ENCODE measurements around the gene PIAS4. TPM values are rescaled to one million over a fixed set of nuclear protein-coding genes. Genes with fewer than 3 reads are reported as not detected.

The PIAS4 gene
- total RNA-seq, 1 experiment from 2014 or later: 18.2 TPM

GRCh38 chr19:4014541-4015491, 7.3 kb downstream of the PIAS4 start:
- DNase-seq (ENCODE audit: low read depth): no peak
- in situ Hi-C loops (cut with HindIII; ENCODE audit: low pct_unique_long_range_greater_than_20kb, low sequenced_read_pairs): no loop called here

GRCh38 chr19:4015705-4016402, 8.3 kb downstream of the PIAS4 start:
- in situ Hi-C loops (cut with HindIII; ENCODE audit: low pct_unique_long_range_greater_than_20kb, low sequenced_read_pairs): no loop called here
- no peak for DNase-seq (ENCODE audit: low read depth)

GRCh38 chr19:4016486-4016885, 8.9 kb downstream of the PIAS4 start:
- in situ Hi-C loops (cut with HindIII; ENCODE audit: low pct_unique_long_range_greater_than_20kb, low sequenced_read_pairs): no loop called here
- DNase-seq (ENCODE audit: low read depth): no peak

DNA sequence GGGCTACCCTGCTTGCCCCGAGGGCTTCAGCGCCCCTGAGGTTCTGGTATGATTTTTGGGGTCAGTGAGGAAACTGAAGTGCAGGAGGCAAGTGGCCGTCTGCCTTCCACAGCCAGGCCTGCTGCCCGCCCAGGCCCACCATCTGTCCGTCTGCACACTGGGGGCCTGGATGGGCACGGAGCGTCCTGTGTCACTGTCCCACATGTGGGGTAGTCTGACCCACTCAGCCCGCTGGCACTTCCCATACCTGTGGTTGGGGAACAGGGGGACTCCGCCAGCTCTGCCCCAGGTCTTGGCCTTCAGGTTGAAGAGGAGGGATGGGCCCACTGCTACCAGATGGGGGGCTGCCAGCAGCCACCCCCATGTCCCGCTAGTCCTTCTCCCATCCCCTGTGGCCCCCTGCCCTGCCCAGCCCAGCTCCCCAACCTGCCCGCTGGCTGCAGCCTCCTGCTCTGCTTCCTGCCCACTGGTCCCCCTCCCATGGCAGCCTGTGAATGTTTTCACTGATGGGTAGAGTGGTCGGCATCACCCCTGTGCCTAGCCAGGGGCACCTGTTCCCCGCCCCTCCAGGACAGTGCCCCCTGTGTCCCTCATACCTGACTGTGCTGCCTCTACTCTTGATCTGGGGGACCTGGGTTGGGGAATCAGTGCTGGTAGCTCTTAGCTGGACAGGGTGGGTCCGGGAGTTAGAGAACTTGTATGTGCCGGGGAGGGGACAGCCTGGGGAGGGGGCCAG, 9.5 kb downstream of the PIAS4 start:
- in situ Hi-C loops (cut with HindIII; ENCODE audit: low pct_unique_long_range_greater_than_20kb, low sequenced_read_pairs): no loop called here

DNA sequence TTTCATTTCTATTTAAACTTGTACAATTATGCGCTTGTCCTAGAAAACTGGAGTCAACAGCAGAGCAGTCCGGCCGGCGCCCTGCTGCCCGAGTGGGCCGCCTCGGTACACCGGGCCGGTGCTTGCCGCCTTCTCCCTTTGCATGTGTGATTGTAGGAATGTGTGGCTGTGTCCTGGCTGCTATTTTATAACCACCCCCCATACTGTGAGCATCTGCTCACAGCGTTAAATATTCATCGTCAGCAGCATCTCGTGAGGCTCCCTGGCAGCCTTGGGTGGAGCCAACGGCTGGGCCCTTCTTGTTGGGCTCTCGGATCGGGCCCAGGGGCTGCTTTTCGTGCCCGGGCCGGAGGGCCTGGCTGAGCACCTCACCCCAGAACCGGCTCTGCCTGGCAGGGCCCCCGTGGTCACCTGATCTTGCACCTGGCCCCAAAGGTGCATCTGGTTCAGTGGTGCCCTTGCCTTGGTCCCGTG, 10.6 kb downstream of the PIAS4 start:
- in situ Hi-C loops (cut with HindIII; ENCODE audit: low pct_unique_long_range_greater_than_20kb, low sequenced_read_pairs): no loop called here
- no peak for DNase-seq (ENCODE audit: low read depth)

More for the DNA sequence above, 9.5 kb downstream of the PIAS4 start:
- DNase-seq (ENCODE audit: low read depth): no peak

DNA sequence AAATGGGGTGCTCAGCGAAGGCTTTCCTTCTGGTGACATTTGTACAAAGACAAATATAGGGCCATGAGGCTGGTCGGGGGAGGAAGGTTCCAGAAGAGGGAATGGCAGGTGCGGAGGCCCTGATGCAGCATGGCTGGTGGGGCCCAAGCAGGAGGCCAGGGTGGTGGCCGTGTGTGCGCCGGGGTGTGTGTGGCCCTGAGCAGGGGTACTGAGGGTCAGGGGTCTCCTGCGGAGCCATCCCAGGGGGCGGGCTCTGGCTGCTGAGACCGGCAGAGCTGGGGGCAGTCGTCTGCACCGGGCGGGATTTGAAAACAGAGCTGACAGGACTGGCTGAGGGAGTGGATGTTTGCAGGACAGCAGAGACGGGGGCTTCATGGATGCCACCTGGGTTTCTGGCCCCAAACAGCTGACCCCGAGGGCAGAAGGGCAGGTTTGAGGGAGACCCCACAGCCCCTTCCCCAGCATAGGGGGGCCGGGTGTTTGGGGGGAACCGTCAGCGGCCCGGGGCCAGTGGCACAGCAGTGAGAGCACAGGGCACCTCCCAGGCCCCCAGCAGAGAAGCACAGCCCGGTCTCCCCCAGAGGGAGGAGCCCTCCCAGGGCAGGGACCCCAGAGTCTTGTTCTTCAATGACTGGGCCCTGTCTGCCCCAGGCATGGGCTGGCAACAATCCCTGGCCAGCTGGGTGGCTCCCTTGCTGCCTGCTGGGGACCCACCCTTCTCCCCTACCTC, 11.4 kb downstream of the PIAS4 start:
- in situ Hi-C loops (cut with HindIII; ENCODE audit: low pct_unique_long_range_greater_than_20kb, low sequenced_read_pairs): no loop called here

DNA sequence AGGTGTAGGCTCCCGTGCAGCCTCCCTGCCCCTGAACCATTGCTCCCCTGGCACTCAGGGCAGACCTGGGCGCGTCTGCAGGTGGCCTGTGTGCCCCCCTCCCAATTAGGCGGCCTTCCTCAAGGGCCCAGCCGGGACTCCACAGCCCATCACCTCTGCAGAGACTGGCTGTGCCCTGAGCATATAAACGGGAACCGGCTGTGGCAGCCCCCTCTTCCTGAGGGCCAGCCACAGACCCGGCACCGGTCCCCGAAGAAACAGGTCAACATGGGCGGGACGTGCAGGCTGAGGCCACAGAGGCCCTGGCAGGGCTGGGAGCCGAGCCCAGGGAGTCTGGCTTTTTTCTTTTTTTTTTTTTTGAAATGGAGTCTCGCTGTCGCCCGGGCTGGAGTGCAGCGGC, 12.0 kb downstream of the PIAS4 start:
- no peak for DNase-seq (ENCODE audit: low read depth)
- in situ Hi-C loops (cut with HindIII; ENCODE audit: low pct_unique_long_range_greater_than_20kb, low sequenced_read_pairs): no loop called here

More for the DNA sequence above, 11.4 kb downstream of the PIAS4 start:
- no peak for DNase-seq (ENCODE audit: low read depth)

- in situ Hi-C loops (cut with HindIII; ENCODE audit: low pct_unique_long_range_greater_than_20kb, low sequenced_read_pairs): no loop called here
- no peak for DNase-seq (ENCODE audit: low read depth)
These were observed 16.3 kb downstream of the PIAS4 start for GRCh38 chr19:4023600-4024398.

DNA sequence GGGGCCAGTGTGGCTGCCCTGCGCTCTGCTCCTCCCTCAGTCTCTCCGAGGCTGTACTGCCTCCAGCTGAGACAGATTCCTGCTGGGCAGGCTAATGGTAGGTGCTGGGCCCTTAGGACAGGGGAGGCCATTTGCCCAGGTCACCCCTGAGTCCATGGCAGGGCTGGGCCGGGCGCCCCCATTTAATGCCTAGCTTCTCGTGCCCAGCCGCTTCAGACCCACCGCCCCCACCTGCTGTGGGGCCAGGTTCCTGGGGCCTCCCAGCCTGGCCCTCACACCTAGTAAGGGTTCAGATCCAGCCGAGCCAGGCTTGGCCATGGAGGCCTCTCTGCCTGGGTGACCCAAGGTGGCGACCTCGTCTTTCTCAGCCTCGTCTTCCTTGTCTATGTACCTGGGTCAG, 17.8 kb downstream of the PIAS4 start:
- in situ Hi-C loops (cut with HindIII; ENCODE audit: low pct_unique_long_range_greater_than_20kb, low sequenced_read_pairs): no loop called here
- DNase-seq (ENCODE audit: low read depth): no peak

- no peak for DNase-seq (ENCODE audit: low read depth)
- in situ Hi-C loops (cut with HindIII; ENCODE audit: low pct_unique_long_range_greater_than_20kb, low sequenced_read_pairs): no loop called here
These were observed 19.6 kb downstream of the PIAS4 start for GRCh38 chr19:4027146-4027545.

DNA sequence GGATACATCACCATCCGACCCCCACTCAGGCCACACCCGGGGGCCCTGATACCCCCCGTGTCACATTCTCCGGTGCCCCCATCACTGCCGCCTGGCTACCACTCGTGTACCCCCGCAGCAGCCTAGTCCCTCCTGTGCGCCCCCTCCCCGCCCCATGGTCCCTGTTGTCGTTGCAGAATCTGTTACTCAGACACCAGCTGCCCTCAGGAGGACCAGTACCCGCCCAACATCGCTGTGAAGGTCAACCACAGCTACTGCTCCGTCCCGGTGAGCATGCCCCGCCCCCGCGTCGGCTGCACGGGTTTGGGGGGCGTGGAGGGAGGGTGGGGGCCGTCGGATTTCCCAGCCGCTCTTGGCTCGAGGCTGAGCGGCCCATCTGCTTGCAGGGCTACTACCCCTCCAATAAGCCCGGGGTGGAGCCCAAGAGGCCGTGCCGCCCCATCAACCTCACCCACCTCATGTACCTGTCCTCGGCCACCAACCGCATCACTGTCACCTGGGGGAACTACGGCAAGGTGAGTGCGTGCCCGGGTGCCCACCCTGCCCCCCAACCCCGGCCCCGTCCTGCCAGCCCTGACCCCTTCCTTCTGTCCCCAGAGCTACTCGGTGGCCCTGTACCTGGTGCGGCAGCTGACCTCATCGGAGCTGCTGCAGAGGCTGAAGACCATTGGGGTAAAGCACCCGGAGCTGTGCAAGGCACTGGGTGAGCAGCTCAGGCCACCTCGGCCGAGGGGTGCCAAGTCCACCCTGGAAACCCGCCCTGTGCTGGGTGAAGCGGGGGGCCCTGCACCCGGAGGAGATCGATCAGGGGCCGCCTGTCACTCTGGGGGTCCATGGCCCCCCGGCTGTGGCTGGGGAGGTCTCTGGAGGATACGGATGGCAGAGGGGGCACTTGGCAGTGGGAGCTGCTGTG, 21.1 kb downstream of the PIAS4 start:
- in situ Hi-C loops (cut with HindIII; ENCODE audit: low pct_unique_long_range_greater_than_20kb, low sequenced_read_pairs): no loop called here
- no peak for DNase-seq (ENCODE audit: low read depth)

DNA sequence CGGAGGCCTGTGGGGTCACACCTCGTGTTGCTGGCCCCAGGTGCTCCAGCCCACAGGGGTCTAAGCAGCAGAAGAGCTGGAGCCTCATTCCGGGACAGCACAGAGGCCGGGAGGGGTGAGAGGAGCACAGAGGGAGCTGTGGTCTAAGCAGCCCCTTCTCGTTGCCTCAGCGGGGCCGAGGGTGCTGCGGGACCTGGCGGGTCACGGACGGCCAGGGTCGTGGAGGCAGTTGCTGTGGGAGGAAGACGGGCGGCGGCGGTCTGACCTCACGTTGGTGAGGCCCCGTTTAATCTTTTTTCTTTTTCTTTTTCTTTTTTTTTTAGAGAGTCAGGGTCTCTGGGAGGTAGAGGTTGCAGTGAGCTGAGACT, 21.7 kb downstream of the PIAS4 start:
- DNase-seq (ENCODE audit: low read depth): no peak
- in situ Hi-C loops (cut with HindIII; ENCODE audit: low pct_unique_long_range_greater_than_20kb, low sequenced_read_pairs): no loop called here

DNA sequence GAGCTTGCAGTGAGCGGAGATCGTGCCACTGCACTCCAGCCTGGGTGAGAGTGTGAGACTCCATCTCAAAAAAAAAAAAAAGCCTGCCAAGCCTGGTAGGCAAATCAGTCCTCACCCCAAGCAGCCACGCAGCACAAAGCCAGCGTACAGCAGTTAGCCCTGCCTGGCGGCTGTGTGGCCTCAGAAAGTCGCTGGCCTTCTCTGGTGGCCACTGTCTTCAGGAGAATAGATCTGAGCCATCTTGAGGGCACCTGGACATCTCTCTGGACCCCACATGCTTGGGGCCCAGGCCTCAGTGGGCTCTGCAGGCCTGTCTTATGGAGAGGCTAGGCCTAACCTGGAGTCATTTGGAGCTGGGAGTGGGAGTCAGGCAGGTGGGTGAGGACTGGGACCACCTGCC, 23.0 kb downstream of the PIAS4 start:
- no peak for DNase-seq (ENCODE audit: low read depth)
- in situ Hi-C loops (cut with HindIII; ENCODE audit: low pct_unique_long_range_greater_than_20kb, low sequenced_read_pairs): no loop called here

DNA sequence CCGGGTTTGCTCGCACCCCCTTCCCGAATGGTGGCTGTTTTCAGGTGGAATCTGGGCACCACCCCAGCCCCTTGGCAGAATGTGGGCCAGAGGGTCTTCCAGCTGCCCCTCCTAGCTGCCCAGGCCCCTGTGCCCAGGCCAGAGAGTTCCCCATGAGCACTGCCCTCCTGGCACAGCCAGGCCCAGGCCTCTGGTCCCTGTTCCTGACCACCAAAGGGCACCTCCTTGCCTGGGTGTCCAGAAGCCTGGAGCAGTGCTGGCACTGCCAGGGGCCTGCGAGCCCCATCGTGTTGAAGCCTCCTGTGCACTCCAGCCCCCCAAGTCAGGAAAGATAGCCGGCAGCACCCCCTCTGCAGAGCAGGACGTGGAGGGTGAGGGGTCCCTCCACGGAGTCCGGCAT, 23.4 kb downstream of the PIAS4 start:
- in situ Hi-C loops (cut with HindIII; ENCODE audit: low pct_unique_long_range_greater_than_20kb, low sequenced_read_pairs): no loop called here

DNA sequence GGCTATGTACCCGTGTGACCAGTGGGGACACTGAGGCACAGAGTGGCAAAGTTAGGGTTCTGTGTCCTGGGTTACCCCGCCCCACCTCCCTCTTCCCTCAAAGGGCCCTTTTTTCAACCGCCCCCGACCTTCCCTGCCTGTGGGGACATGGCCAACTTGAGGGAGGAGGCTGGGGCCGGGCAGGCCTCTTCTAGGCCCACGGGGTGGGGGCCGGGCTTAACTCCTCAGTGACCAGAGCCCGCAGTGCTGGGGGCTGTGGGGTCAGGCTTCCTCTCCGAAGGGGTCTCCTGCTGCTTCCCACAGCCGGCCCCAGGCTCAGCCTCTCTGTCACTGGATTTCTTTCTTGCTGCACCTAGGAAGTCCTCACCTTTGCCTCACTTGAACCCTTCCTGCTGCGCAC, 23.9 kb downstream of the PIAS4 start:
- DNase-seq (ENCODE audit: low read depth): no peak

More for the DNA sequence above, 23.4 kb downstream of the PIAS4 start:
- no peak for DNase-seq (ENCODE audit: low read depth)

GRCh38 chr19:4032436-4032835, 24.9 kb downstream of the PIAS4 start:
- in situ Hi-C loops (cut with HindIII; ENCODE audit: low pct_unique_long_range_greater_than_20kb, low sequenced_read_pairs): no loop called here
- no peak for DNase-seq (ENCODE audit: low read depth)

More for the DNA sequence above, 23.9 kb downstream of the PIAS4 start:
- in situ Hi-C loops (cut with HindIII; ENCODE audit: low pct_unique_long_range_greater_than_20kb, low sequenced_read_pairs): no loop called here
